Erythroblast (primary cell): Measurements from ENCODE around the gene PARD6G.

Experiments
- GATA1 ChIP-seq: IDR thresholded peaks from 2 replicates; pipeline ENCODE4 v1.6.1; 2011; ENCODE audit warnings: low read depth, mild to moderate bottlenecking, control low read depth, low read length, moderate library complexity
- POLR2A ChIP-seq: IDR thresholded peaks from 2 replicates; pipeline ENCODE4 v1.6.1; 2011; ENCODE audit warnings: mild to moderate bottlenecking, low read length

DNA sequence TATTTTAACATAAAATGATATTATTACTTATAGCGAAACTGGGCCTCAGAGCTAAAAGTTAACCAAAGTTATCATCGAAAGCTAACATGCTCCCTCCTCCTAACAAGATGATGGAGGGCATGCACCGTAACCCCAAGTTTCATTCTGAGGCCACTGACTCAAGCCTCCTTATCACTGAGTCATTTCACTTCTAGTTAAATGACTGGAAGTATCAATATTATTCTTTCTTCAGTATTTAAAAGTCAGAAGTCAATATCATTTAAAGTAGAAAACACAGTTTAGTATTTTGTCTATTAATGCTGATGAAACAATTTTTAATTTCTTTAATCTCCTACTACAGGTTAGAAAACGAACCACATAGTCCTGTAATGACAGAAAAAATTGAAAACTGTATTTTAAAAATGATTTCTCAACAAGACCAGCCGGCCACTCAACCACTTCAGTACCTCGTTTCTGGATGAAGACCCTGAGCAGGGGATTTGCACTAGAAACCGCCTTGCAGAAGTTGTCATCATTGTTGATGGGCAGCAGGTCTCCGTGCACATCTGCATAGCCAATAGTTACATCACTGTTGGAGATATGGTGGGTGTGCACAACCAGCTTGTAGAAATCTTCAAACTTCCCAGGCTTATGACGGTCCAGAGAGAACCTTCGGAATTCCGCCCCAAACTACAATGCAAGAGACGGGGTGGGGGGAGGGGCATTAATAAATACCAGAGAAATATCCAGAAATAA is 44.9 kb downstream of the PARD6G start:
- no peak for TF ChIP-seq POLR2A
- TF ChIP-seq GATA1: no peak
